Fibroblast of gingiva (primary cell): Measurements from ENCODE around the gene THUMPD1.
A peak's percentile ranks its signal among the peaks of the same experiment; 100 is the strongest.
"Not testable (repeated sequence)": the region's sequence is repeated elsewhere in the genome, so short reads cannot be mapped to it uniquely, and the experiment has no call there.

Source experiments
- DNase-seq: peaks from one replicate; pipeline ENCODE4 v3.0.0-alpha.2; 2011; ENCODE audit warnings: low read depth

The THUMPD1 gene

DNA sequence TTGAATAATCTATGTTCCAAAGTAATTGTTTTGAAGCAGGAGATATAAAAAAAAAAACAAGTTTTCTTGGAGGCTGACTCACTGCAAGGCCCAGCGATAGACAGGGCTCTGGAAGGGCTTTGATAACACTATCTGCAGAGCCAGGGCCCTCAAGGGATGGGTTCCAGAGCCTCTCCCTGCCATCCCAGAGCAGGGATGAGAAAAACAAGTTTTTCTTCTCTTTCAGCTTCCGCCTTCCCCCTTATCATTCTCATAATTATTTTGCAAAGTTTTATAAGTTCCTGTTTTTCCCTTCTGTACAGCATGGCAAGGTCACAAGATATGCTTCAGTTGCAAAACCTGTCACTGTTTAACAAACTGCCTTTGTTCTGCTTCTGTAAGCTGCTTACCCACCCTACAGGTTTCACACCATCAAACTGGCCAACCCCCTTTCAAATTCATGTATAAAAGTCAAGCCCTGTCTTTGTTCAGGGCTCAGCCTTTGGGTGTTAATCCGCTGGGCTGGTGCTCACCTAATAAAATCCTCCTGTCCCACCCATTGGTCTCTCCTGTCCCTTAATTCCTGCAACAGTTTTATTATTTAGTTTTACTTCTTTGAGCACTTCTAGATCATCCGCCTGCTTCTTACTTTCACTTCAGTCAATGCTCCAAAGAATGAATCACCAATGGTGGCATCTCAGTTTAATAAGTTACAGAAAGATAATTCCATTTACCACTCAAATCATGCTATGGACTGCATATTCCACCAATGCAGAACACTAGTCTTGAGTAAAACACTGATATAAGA is 5.6 kb upstream of the THUMPD1 start:
- no peak for DNase-seq

DNA sequence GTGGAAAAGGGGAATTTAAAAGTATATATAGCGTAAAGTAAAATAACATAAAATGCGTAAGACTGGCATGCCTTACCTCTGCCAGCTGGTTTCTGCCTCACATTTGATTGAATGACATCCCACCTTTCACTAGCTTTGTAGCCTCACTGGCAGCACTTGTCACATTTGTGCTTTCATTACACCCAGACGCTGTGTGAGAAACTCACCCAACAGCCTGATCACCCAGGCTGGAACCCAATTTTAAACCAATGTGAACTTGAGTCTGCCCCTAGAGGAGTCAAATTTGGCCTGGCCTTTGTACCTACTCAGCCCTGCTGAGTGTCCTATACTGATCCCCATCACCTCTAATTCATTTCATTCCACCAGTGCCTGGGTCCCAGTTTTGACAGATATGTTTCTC is 4.8 kb upstream of the THUMPD1 start:
- no peak for DNase-seq

DNA sequence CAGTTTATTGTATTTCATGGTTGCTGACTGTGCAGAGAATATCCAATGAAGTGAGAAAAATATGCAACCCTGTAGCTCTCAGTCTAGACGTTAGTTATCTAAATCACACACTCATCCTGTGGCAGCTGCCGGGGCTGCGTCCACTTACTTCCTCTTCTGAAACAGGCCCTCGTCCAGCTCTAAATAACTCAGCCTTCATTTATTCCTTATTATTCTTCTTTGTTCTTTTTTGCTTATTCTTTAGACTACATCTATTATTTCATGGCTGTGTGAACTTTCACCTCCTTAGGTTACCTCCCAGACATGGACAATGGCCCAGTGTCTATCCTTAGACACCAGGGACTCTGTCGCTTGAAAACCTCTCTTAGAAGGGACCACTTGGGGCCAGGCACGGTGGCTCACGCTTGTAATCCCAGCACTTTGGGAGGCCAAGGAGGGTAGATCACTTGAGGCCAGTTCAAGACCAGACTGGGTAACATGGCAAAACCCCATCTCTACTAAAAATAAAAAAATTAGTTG is 3.4 kb upstream of the THUMPD1 start:
- no peak for DNase-seq

DNA sequence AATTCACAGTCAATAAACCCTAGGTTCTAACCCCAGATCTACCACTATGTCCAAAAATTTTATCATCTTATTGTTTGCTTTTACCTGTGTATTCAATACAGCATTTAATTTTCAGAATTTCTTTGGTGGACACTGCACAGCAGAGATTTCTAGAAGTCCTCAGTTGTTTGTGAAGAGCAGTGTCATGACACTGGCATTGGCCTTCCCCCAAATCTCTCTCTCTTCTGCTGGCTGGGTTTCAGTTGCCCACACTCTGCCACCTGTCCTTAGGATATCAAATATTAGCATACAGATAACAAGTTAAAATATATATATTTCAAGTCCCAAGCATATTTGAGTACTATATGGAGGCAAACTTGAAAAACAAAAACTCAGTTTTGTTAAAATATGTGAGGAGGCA is 2.0 kb upstream of the THUMPD1 start:
- no peak for DNase-seq

DNA sequence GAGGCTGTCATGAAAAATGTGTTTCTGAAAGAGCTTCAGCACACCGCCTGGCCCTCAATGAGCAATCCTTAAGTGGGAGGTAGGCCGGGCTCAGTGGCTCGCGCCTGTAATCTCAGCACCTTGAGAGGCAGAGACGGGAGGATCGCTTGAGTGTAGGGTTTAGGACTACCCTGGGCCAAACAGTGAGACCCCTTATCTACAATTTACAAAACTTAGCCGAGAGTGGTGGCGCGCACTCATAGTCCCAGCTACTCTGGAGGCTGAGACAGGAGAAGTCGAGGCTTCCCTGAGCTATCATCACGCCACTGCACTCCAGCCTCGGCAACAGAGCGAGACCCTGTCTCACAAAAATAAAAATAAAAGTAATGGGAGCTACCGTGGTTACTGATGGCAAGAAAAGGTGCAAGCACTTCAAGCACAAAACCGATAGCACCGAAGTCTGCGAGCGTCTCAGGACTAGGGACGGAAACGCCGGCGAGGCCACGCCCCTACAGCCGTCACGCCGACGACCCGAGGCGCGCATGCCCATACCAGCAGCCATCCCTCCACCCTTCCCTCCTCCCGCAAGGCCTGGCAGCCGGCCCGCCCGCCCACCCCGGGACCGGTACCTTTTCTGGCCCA is 607 bp downstream of the THUMPD1 start:
- peak; percentile 75 for DNase-seq

DNA sequence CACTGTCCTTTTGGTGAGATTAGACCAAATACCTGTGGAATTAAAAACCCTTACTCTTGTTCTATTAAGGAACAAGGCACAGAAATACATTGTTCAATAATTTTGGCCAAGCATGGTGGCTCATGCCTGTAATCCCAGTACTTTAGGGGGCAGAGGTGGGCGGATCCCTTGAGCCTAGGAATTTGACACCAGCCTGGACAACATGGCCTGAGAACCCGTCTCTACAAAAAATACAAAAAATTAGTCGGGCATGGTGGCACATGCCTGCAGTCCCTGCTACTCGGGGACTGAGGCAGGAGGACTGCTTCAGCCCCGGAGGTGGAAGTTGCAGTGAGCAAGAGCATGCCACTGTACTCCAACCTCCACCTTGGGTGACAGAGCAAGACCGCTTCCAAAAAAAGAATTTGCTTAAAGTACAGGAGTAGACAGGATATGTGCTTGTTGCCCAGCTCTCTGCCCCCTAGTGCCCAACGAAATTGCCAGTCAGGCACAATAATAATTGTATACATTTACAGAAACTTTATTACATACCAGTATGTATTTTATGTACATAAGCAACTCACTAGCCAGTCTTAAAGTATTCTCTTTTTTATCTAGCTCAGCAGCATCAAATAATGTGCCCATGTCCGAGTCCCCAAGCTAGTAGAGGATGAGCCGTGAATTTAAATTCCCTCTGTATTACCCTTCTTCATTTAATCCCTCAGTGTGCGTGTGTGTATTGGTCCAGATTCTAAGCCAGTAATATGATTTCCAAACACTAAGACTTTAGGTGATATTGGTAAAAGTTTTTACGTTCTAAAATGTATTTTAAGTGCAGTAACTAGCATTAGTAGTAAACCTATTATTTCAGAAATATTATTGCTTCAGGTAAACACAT is 1.4 kb downstream of the THUMPD1 start:
- DNase-seq = peak; percentile 6

DNA sequence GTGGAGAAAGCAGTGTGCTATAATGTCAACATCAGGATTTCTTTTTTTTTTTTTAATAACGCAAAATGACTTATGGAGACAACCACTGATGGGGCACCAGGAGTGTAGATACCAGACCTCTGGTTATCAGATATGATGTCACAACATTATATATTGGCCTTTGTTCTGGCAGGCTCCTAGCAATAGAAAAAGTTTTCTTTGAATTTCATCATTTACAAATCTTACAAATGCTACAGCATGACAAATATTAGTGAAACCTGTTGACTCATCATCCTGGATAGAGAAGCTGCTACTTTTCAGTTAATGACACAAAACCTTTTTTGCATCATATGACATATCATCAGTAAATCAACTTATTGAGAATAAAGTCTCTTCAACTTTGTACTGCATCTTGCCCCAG is 6.1 kb downstream of the THUMPD1 start:
- DNase-seq = no peak

DNA sequence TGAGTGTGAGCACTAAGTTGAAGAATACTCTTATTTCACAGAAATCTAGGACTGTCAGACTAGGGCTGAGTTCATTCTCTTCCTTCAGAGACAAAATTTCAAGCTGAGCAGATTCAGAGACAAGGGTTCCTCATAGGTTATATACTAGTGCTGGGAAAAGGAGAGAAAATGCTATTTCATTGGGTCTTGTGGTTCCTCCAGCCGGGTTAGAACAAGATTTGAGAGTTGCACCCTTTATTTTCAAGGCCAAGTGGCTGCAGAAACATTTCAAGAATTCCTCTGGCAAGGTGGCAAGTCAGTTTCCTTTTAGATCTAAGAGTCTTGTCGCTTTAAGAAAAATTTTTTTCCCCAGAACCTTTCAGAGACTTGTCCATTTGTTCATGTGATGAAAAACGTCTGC is 6.8 kb downstream of the THUMPD1 start:
- DNase-seq = no peak

DNA sequence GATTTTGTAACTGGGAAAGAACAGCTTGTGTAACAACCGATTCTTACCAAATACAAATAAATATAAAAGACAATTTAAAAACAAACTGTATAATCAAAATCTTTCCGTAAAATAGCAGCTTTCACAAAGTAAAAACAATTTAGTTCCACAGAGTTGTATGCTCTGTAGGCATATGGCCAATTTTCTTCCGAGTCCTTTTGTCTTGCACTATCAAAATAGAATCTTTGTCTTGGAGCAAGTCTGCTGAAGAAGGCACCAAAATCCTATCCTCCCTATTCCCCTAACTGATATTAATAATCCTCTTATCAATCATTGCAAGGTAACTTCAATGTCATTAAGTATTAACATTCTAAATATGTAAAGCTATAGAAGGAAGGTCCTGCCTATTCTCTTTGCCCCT is 7.6 kb downstream of the THUMPD1 start:
- DNase-seq = no peak

DNA sequence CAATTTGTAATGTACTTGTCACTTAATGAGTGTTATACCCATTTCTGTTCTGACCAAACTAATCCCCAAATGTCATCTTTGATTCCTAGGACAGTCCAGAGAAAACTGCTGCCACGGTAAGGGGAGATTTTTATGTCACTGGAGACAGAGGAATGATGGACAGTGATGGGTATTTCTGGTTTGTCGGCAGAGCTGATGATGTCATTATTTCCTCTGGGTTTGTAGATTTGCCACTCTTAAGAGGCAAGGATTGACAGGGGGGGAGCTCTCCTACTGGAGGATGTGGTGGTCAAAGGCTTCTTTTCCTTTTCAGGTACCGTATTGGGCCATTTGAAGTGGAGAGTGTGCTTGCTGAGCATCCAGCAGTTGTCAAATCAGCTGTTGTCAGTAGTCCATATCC is 12.5 kb downstream of the THUMPD1 start:
- DNase-seq = no peak

DNA sequence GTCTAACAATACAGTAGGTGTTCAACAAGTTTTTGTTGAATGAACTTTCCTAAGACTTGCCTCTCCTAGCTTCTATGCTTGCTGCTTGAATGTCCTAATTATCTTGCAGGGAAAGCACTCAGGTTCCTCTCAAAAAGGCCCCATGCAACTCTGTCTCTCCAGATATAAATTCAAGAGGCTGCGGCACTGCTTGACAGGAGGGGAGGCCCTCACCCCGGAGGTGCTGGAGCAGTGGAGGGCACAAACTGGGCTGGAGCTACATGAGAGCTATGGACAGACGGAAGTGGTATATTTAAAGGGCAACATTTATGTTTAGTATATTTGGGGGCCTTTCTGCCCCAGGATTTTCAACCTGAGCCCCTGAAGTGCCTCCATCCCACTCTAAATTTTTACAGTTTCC is 14.4 kb downstream of the THUMPD1 start:
- DNase-seq = no peak

DNA sequence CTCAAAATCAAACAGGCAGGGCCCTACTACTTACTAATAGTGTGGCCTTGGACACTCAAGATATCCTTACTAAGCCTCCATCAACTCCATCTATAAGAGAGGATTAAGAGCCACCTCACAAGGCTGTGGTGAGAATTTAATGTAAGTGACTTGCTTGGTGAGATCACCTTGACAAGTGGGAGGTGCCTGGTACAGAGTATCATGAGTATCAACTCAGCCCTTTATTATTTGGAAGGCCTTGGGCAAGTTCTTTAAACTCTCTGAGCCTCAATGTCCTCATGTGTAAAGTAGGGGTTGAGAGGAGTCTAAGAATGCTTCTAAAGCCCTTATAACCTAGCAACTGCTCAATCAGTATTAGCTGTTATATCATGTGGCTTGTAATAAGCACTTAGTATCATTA is 15.0 kb downstream of the THUMPD1 start:
- DNase-seq = no peak

DNA sequence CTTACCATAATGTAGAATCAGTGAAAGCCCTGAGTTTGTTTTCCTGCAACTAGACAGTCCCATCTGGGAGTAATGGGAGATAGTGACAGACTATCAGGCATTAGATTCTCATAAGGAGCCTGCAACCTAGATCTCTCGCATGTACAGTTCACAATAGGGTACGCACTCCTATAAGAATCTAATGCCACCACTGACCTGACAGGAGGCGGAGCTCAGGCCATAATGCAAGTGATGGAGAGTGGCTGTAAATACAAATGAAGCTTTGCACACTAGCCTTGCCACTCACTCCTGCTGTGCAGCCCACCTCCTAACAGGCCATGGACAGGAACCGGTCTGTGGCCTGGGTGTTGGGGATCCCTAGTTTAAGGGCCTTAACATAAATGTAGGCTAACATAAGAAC is 21.4 kb downstream of the THUMPD1 start:
- DNase-seq = no peak

DNA sequence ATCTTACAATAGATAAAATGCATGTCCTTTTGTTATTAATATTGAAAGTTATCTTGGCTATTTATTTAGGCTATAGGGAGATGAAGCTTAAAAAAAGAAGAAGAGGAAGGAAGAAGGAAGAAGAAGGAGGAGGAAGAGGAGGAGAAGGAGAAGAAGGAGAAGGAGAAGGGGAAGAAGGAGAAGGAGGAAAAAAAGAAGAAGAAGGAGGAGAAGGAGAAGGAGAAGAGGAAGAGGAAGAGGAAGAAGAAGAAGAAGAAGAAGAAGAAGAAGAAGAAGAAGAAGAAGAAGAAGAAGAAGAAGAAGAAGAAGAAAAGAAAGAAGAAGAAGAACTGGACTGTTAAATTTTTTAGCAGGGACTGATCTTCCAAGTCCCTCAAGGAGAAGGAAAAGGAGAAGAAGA is 23.9 kb downstream of the THUMPD1 start:
- DNase-seq = not testable (repeated sequence)

DNA sequence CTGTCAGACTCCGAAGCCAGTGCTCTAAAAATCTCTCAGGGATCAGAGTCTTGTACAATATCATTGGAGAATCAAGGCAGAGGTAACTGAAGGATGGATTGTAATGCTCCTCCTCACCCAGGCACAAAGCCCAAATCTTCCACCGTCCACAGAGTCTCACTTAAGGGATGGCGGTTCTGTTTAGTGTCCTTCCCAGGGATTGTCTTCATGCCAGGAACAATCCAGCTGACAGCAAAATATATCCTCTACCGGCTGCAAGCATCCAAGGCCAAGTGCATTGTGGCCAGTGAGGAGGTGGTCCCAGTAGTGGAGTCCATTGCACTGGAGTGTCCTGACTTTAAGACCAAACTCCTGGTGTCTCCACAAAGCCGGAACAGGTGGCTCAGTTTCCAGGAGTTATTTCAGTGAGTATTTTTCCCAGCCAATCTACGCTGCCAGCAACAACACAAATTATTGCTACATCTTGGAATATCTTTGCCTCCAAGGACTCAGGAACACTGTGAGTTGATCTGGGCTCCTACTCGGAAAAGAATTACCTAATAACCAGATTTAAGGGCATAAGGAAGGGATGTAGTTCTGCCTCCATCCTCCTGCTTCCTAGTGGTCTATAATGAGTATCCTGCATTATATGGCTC is 30.2 kb downstream of the THUMPD1 start:
- no peak for DNase-seq

DNA sequence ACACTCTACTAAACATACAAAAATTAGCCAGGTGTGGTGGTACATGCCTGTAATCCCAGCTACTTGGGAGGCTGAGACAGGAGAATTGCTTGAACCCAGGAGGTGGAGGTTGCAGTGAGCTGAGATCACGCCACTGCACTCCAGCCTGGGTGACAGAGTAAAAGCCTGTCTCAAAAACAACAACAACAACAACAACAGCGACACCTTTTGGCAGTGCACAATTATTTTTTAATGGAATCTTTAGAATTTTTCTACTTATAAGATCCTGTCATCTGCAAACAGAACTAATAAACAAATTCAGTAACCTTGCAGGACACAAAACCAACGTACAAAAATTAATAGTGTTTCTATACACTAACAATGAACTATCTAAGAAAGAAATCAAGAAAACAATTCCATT is 33.5 kb downstream of the THUMPD1 start:
- DNase-seq = not testable (repeated sequence)

DNA sequence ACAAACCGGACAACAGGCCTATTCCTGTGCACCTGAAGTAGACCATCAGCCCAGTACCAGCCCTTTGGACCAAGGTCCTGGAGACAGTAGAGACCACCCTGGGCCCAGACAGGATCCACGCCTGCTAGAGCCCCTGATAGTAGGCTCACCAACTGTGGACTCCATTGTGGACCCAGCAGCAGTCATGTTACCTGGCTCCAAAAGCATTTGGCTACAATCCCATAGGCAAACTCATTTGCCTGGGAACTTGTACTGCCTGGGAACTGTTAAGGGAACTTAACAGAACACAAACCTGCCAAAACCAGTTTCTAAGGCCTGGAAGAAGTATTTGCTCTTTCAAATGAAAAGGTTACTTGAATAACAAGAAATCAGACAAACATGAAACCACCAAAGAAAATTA is 34.2 kb downstream of the THUMPD1 start:
- DNase-seq = no peak

DNA sequence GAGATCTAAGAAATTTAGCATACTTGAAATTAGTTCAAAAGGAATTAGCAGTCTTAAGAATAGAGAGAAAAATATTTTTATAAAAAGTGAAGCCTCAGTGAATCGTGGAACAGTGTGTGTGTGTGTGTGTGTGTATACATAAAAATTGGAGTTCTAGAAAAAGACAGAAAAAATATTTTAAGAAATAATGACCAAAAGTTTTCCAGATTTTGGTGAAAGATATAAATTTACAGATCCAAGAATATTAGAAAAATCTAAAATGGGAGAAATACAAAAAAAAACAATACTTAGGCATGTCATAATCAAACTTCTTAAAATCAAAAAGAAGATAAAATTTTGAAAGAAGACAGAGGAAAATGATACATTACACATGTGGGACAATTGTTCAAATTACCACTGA is 35.6 kb downstream of the THUMPD1 start:
- not testable (repeated sequence) for DNase-seq

DNA sequence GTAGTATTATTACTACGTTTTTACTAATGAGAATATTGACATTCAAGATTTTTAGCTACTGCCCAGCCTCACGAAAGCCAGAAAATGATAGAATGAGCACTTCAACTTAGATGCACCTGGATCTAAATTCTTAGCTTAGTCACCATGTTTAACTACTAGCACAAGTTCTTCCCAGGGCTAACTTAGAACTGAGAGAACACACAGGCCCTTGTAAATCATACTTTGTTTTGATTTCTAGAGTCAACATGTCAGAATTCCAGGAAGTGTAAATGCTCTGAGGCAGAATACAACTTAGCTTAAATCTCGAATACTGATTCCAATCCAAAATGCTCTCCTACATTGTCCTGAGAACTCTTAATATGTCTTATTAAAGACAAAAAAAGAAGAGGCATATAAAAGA is 37.3 kb downstream of the THUMPD1 start:
- DNase-seq = no peak

DNA sequence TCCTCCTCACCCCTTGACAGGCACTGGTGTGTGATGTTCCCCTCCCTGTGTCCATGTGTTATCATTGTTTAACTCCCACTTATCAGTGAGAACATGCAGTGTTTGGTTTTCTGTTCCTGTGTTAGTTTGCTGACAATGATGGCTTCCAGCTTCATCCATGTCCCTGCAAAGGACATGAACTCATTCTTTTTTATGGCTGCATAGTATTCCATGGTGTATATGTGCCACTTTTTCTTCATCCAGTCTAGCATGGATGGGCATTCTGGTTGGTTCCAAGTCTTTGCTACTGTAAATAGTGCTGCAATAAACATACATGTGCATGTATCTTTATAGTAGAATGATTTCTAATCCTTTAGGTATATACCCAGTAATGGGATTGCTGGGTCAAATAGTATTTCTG is 39.9 kb downstream of the THUMPD1 start:
- DNase-seq = not testable (repeated sequence)

DNA sequence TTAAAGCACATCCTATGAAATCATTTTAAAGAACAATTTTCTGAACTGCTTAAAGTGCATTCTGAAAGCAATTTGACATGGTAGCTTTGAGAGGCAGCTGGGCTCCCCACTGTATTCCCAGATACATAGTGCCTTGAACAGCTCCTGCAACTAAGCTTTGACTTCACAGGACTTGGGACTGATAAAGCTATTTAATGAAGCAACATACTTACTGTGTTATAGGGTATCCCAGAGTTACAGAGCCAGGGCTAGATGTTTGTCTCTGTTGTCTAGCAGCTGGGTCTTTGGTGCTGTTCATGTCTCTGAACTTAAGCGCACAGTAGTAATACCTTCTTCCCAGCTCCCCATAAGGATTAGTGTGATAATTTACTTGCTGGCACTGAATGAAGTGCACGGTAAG is 45.0 kb downstream of the THUMPD1 start:
- DNase-seq = no peak

DNA sequence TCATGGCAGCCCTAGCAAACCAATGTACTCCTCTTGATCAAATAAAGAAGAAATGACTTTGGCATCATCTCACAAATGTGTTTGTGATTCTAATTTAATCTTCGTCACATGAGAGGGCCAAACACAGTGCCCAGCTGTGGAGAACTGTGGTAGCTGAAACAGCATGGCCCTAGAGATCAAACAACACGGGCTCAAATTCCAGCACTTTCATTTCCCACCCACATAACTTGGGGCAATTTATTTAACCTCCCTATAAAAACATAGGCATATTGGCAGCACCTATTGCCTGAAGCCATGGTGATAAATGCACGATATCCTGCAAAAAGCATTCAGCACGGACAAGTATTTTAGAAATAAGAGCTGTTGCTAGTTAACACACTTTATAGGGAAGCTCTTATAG is 46.6 kb downstream of the THUMPD1 start:
- no peak for DNase-seq
